Measurements from ENCODE around the gene TUBB. TPM values are rescaled to one million over a fixed set of nuclear protein-coding genes. Genes with fewer than 3 reads are reported as not detected.

The TUBB gene
- total and polyA plus RNA-seq, 2 of the 8 experiments (the other 6 are each of a cell fraction or from before 2014, with no cell fraction given) = 1,880 to 3,022 TPM

- TF ChIP-seq RNF2 (IDR thresholded peaks at IDR 0.05; ENCODE audit: borderline replicate concordance, low read depth, low read length, missing control alignments, poor library complexity, severe bottlenecking) = no peak
- no peak for TF ChIP-seq POU5F1 (IDR thresholded peaks at IDR 0.05; ENCODE audit: low read depth, low read length)
- no peak for TF ChIP-seq CHD7 (IDR thresholded peaks at IDR 0.05; ENCODE audit: insufficient replicate concordance, low read length)
- no peak for TF ChIP-seq TCF12 (IDR thresholded peaks at IDR 0.05; ENCODE audit: low read depth, low read length)
- TF ChIP-seq CTBP2 (IDR thresholded peaks at IDR 0.05; ENCODE audit: borderline replicate concordance, insufficient read depth, insufficient read length, low read length) = no peak
- no peak for TF ChIP-seq EZH2 (IDR thresholded peaks at IDR 0.05; ENCODE audit: low read depth, low read length, severe bottlenecking)
- TF ChIP-seq E2F6 (IDR thresholded peaks at IDR 0.05) = no peak
- TF ChIP-seq SAP30 (IDR thresholded peaks at IDR 0.05; ENCODE audit: insufficient read depth, insufficient replicate concordance, low read length) = peak; percentile 57
Measured at GRCh38 chr6:30672445-30673253, 47.5 kb upstream of the TUBB start, which contains the start of gene DHX16 (continued).
